Stimulated activated CD4-positive, alpha-beta T cell treated with anti-CD3 and anti-CD28 coated beads, Interleukin-12 subunit alpha, Interleukin-12 subunit beta, amount 100 ng/mL, for 24 hours (primary cell): Measurements from ENCODE around the gene NCBP1.

ENCODE experiments used
- DNase-seq, 2 experiments: peaks; one replicate each; pipeline ENCODE4 v3.0.0-alpha.2; 2020; ENCODE audit warnings: low read depth in 2 of 2

Gene NCBP1

DNA sequence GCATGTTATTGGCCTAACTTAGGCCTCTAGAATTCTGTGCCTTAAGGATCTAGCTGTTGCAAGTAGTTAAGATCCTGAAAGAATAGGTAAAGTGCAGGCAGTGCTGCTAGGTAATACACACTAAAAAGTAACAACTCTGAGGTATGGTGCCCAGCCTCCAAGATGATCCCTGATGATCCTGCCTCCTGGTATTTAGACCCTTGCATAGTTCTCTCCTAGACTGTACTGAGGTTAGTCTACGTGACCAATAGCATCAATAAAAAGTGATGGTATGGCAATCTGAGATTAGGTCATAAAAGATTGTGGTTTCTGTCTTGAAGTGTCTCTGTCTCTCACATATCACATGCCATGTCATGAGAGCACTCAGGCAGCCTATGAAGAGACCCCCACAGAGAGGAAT, 9.7 kb upstream of the NCBP1 start:
- DNase-seq: no peak

GRCh38 chr9:97625620-97626019, 8.0 kb upstream of the NCBP1 start:
- DNase-seq: no peak

- no peak for DNase-seq
Measured at GRCh38 chr9:97627624-97628023, 6.0 kb upstream of the NCBP1 start.

- no peak for DNase-seq
Measured at GRCh38 chr9:97628668-97629067, 5.0 kb upstream of the NCBP1 start.

- no peak for DNase-seq
Measured at GRCh38 chr9:97629156-97629555, 4.5 kb upstream of the NCBP1 start.

DNA sequence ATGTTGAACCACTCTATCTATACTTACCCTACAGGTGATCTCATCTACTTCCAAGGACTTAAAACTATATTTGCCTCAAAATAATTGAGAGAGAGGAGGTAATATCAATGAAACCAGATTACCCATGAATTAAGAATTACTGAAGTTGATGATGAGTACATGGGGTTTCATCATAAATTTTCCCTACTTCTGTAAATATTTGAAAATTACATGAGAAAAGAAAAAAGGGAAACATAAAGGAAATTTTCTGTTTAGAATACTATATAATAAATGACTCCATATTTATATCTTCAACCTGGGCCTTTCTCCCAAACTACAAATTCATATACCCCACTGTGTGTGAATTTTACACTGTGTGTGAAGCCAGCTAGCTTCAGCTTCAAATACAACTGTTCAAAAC, 3.0 kb upstream of the NCBP1 start:
- DNase-seq: no peak

DNA sequence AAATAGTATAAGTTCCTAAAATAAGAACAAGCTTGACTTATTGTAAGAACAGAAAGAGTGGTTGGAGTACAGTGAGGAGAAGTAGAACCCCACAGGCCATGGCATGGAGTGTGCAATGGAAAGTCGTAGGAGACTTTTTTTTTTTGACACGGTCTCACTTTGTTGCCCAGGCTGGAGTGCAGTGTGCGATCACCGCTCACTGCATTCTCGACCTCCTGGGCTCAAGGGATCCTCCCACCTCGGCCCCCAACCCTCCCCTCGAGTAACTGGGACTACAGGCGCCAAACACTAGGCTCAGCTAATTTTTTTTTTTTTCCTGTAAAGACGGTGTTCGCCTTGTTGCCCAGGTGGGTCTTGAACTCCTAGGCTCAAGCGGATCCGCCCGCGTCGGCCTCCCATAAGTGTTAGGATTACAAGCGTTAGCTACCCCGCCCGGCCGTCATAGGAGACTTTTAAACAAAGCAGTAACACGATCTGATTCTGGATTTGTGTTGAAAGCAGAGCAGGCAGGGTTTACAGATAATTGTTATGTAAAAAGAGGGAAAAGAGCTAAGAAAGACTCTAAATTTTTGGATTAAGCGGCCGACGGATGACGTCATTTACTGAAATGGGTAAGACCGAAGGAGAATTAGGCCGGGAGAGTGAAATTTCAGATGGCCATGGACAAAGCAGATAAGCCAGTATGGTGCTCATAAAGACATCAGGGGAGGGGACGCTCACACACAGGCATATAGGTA, 1.2 kb upstream of the NCBP1 start:
- DNase-seq: peak in 1 of 2 experiments; percentile 11

GRCh38 chr9:97633859-97634490, 354 bp downstream of the NCBP1 start:
- peak in 1 of 2 experiments; percentile 14 for DNase-seq

DNA sequence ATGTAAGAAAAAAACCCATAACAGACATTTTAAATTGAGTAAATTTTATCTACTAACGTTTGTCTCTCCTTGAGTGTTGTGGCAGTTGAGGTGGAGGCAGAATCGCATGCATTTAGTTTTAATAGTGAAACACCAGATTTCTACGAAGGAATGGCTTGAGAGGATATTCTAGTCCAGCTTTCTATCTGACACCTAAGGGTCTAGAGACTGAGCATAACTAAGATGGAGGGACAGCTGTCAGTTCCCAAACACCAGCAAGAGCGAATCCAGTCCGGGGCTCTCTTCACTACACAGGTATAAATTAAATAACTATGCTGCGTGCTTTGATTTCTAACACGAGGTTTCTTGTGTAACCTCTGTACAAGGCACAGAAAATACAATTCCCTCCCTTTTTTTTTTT, 1.4 kb downstream of the NCBP1 start:
- DNase-seq: no peak

DNA sequence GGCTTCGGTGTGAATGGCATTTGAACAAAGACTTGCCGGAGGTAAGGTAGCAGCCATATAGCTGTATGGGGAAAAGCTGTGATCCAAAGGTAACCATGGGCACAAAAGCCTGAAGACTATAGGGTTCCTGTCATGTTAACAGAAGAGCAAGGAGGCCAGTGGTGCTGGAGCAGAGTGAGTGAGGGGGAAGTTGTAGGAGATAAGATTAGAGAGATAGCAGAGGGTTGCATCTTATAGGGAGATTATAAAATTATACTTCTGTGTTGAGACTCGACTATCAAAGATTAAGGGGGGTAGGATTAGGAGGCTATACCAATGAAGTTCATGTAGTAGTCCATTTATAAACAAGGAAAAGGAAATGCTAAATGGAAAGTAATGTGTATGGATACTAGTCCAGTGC, 3.3 kb downstream of the NCBP1 start:
- DNase-seq: no peak

DNA sequence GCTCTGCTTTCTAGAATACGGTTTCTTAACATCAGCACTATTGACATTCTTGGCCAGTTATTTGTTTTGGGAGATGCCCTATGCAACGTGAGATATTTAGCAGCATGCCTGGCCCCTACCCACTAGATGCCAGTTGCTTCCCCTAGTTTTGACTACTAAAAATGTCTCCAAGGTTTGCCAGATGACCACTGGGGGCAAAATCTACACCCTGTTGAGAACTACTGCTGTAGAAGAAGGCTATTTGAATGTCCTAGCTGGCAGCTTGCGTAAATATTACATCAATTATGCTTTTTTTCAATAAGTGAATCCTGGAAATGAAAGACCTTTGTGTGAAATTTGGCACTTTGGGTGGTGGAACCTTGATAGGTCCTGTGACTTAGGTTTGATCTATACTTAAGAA, 5.0 kb downstream of the NCBP1 start:
- DNase-seq: no peak

DNA sequence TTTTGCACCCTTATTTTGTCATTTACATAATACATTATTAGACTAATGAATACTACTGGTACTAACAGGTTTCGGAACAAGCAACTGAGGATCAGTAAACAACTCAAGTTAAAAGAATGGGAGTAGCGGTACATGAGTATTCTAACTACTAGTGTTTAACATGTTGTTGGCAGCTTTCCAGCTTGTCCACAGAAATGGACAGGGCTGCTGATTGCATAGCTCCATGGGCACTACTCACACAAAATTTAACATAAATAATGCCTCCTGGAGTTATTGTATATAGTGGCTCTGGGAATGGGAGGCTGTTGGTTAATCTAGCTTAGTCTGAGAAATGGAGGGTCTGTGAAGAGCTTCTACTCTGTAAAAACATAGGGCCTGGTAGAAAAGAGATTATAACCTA, 6.7 kb downstream of the NCBP1 start:
- no peak for DNase-seq

- DNase-seq: no peak
Measured at GRCh38 chr9:97645720-97646119, 12.1 kb downstream of the NCBP1 start.

DNA sequence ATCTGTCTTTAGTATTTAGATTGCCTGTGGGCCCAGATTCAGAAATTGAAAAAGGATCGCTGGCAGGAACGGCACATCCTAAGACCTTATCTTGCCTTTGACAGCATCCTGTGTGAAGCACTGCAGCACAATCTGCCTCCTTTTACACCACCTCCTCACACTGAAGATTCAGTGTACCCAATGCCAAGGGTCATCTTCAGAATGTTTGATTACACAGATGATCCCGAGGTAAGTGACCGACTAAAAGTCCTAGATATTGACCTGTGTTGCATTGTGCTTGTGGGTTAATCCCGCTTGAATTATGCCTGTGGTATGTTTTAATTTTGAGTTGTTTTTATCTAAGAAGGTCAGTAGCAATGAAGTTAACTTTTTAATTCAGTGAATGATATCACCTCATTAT, 14.4 kb downstream of the NCBP1 start:
- no peak for DNase-seq

- no peak for DNase-seq
Measured at GRCh38 chr9:97651646-97652045, 18.0 kb downstream of the NCBP1 start.

DNA sequence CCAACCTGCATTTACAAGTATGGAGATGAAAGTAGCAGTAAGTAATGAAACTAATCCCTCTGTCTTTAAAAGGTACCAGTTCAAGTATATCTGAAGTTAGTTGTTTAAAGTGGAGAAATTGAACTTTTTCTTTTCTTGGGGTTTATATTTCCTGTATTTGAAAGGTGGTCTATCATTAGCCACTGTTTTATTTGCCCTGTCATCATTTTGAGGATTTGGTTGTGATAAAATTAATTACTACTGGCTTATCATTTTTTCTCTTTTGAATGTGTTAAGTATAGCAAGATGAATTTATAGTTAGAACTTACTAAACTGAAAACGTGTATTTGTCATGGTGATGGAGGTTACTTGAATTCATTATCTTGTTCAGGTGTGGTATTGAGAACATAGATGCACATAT, 25.1 kb downstream of the NCBP1 start:
- DNase-seq: no peak

DNA sequence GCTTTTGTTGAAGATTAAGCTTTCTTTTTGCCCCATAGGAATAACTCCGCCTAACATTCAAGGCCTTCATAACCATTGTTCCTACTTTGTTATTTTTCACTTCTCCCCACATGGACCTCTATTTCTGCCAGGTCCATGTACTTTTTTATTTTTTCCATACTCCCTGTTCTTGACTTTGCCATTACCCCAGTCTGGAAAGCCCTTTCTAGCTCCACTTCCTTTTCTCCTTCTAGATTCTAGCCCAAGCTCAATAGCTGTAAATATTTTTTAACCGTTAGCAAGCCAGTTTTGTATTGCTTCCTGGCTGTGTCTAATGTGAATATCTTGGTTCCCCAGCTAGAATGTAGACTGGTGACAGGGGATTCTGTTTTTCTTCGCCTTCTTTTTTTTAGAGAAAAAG, 26.1 kb downstream of the NCBP1 start:
- no peak for DNase-seq

DNA sequence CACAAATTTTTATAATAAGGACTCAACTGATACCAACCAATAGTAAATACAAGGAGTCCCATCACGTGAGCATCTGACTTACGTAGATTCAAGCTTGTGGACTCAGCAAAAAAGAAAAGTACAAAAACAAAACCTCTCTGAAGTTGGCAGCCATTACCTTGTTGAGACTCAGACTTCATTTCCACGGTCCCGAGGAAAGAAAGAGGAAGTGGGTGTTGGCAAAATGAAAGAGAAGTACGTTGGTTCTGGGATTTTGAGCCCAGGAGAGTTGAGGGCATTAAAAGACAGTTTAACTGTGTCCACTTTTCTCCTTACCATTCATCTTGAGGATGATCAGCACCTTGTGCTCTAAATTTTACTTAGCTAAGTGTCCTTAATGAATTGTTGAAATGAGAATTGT, 26.7 kb downstream of the NCBP1 start:
- no peak for DNase-seq

GRCh38 chr9:97660847-97661246, 27.2 kb downstream of the NCBP1 start:
- no peak for DNase-seq

DNA sequence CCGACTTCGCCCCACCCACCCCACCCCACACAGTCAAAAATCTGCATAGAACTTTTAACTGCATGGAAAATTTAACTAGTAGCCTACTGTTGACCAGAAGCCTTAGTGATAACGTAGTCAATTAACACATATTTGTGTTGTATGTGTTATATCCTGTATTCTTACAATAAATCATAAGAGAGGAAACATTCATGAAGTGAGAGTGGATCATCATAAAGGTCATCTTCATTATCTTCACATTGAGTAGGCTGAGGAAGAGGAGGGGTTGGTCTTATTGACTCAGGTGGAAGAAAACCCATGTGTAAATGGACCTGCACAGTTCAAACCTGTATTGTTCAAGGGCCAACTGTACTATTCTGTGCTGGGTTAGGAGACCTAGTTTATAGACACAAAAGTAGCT, 32.1 kb downstream of the NCBP1 start:
- DNase-seq: no peak

GRCh38 chr9:97666907-97667686, 33.5 kb downstream of the NCBP1 start:
- no peak for DNase-seq

DNA sequence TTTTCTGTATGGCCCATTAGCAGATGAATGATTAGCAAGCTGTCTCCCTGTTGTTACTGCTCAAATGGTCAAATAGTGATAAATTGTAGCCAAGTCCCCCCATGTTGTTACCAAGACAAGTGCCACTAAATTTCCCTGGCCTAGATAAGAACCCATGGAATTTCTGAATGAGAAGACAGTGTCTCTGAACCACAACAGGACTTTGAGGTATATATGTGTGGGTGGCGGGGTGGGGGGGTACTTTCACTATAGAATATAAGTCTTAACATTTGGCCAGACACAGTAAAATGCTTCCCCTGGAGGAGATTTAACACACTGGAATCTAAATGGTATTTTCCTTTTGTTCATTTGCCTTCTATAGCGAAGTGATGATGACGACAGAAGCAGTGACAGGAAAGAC, 34.9 kb downstream of the NCBP1 start:
- DNase-seq: peak in 1 of 2 experiments; percentile 6

DNA sequence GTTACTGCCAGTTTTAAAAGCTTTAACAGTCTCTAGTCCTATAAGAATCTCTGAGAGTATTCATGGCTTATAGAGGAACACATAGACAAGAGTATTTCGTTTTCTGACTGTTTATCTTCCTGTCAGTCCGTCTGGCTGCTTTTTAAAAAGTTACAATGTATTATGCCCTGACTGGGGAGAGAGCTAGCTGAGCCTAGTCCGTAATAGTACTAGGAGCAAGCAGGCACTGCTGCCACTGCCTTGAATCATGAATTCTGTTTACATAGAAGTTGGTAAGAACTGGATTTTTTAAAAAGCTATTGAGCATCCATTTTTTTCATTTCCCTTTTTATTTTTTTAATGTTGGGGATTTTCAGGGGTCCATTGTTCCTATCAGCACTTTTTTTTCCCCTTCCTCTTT, 37.0 kb downstream of the NCBP1 start:
- DNase-seq: no peak
